Activated T-cell treated with anti-CD3 and anti-CD28 coated beads, Interleukin-2, amount 50 U/mL, for 48 hours (primary cell): Measurements from ENCODE around the gene AIFM1.
A peak's percentile ranks its signal among the peaks of the same experiment; 100 is the strongest.

Experiments used
- DNase-seq, 2 experiments: peaks; one replicate each; pipeline ENCODE4 v3.0.0-alpha.2; 2020

AIFM1 gene

DNA sequence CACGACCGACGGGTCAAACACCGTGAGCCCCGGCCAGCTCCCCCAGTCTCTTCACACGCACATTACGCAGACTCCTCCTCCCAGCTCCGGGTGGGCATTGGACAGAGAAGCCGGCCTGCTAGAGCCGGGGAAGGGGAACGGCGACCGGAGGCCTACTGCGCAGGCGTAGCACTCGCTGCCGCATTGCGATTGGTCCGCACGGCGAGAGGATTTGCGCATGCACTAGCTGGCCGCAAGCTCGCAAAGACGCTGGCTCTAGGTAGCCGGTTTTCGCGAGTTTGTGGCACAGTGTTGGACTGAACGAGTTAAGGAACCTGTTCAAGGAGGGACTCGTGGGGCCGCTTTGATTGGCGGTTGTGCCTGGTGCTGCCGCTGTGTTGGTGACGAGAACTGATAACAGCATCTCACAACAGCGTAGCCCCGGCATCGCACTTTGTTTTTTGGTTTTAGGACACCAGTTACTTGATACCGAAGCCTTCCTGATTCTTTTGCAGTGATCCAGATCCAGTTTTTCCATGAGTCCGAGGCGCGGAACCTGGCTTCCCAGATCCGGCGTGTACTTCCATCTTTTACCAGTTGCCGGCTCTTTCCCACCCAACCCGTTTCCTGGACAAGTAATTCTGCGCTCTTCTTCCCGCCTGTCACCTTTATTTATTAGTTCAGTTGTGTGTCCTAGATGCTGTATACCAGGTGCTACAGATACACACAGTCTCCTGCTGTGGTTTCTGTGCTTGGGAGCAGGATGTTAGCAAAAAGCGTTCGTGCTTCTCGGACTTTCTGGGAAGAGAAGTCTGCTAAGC is at the start of gene AIFM1:
Gene AIFM1 (minus strand): TSS at position 139 of the 800 bp plus-strand sequence. CDS start 185 bp downstream, outside the sequence.
- peak; percentile 89 to 91 for DNase-seq

DNA sequence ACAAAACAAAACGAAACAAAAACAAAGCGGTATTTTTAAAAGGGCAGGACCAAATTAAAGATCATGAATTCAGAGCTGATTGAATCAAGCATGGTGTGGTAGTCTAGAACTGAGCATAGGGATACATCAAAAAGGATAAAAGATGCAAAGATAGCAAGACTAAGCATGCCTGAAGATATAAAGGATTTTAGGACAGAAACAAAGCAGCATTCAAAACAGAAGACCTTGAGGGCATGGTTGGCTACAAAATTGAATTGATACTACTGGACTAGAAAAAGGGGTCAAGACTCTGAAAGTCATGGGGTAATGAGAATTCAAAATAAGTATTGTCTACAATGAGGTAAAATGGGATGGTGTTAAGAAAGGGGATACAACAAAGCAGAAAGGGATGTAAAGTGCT is 47.7 kb upstream of the AIFM1 start:
- no peak for DNase-seq

GRCh38 chrX:130212371-130212770 is 46.7 kb upstream of the AIFM1 start:
- no peak for DNase-seq

DNA sequence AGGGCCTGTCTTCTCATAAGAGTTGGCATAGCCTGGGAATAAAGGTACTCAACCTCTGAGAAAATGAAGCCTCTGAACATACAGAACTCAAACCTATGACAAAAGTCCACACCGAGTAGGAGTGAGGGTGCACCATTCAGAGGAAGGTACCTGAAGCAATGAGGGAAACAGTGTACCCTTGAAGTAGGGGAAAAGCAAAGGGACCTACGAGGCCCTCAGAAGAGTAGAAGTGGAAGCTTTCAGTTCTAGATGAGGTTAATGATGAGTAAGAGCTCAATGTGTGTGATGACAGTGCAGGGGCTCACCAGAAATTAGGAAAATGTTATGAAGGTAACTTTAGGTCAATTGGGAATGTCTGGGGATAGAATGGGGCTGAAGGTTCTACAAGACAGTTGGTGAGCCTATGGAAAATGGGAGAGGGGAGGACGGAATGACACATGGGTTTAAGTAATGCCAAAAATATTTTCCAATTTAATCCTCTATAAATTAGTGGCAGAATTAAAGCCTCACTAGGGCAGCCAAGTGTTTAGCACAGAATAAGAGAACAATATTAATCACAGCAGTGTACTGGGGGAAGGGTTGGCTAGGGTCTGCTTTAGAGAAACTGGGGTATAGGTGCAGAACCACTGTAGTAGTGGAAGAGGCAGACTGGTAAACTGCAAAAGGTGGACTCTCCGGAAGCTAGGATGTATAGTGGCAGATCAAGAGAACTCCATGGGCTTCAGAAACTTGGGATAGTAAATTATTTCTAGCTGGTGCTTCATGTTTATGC is 46.0 kb upstream of the AIFM1 start:
- DNase-seq = no peak

- no peak for DNase-seq
Observed at GRCh38 chrX:130204647-130205046, 39.0 kb upstream of the AIFM1 start.

DNA sequence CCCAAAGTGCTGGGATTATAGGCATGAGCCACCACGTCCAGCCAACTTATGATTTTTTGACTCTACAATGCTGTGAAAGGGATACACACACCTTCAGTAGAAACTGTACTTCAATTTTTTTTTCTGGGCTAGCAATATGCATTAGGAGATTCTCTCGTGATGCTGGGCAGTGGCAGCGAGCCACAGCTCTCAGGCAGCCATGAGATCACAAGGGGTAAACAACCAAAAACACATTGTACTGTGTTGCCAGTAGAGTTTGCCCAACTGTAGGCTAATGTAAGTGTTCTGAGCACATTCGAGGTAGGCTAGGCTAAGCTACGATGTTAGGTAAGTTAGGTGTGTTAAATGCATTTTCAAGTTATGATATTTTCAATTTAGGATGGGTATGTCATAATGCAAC is 31.8 kb upstream of the AIFM1 start:
- DNase-seq = no peak

DNA sequence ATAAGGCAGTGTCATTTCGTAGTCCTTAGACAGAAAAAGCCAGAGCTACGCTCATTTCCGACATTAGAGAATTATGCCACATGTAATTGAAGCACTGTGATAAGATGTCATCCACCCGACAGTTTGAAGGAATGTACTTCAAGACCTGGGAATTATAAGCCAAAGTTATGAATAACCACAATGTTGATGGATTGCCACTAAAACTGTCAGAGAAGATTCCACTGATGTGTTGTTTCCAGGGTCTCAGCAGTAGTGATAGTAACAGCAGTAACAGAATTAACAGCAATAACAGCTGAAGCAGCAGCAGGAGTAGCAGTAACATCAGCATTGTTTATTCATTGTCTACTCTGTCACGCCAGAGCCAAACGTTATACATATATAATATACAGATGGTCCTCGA is 30.8 kb upstream of the AIFM1 start:
- DNase-seq = no peak

GRCh38 chrX:130190801-130191200 is 25.2 kb upstream of the AIFM1 start:
- DNase-seq = no peak

DNA sequence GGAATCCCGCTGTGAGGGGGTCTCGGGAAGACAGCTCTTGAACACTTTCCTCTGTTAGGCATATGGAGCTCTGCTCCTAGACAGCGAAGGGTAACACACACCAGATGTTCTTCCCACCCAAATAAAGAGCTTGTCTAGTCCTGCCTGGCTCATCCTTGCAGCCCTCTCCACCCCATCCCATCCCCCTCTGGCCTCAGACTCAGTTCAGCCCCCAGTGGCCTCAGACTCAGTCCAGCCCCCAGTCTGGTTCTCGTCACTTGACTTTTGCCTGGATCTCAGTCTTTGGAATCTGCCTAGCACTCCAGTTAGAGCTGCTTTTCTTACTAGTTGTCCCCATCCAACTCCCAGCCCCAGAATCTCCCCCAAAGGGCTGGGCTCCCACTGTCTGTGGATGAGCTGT is 21.0 kb upstream of the AIFM1 start:
- DNase-seq = no peak

DNA sequence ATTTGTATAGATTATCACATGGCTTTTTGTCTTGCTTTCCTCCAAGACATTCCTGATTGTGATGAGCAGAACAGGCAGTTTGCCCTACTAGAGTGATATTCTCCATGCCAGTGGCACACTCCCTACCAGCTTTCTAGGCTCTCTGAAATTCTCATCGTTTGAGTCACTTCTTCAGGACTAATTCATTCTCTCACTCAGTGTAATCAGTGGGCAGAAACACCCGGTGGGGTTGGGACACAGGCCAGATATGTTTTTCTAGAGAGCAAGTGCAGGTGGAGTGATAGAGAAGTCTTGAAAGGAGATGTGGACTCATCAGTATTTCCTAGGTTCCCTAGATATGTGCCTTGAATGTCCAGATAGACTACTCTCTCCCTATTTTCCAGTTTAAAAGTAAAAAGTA is 19.2 kb upstream of the AIFM1 start:
- DNase-seq = no peak

GRCh38 chrX:130184168-130184567 is 18.5 kb upstream of the AIFM1 start:
- no peak for DNase-seq

DNA sequence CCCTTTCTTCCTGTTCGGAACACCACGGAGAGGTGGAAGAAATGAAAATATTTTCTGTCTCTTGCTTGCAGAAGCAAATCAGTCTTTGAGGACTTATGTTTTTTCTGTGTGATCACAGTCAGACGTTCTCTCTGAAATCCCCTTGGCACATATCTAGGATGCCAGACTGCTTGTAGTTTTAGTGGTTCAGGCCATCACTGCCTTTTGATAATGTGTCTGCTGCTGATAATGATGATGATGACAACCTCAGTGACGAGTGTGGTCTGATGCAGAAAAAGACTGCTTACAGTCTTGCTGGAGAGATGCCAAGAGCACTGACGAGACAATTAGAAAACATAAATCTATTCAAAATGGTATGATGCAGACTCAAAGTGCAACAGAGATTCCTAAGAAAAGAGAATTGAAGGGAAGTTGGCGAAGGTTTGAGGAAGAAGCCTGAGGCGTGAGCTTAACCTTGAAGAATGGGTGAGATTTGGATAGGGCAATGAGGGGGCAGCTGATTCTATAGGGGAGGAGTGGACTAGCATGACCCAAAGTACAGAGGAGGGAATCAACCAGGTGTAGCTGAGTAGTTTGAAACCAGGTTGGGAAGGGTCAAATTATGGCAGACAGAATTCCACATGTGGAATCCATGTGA is 14.1 kb upstream of the AIFM1 start:
- no peak for DNase-seq

- DNase-seq = no peak
Observed at GRCh38 chrX:130179170-130179569, 13.5 kb upstream of the AIFM1 start.

DNA sequence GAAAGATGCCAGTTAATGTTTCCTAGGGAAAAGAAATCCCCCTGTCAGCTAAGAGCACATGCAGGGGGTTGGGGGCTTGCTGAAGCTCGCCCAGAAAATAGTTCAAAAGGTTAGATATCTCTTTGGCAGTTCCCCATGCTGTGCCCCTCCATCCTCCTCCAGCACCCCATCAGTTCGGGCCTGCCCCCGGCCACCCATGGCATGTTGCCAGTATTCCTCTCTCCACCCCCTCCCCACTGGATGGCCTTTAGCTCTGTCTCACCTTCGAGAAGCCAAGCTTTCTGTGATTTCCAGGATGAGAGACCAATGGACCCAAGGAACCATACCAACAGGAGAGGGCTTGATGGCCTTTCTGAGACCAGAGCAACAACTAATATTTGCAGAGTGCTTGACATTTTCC is 11.3 kb upstream of the AIFM1 start:
- no peak for DNase-seq

- no peak for DNase-seq
Observed at GRCh38 chrX:130176354-130176776, 10.7 kb upstream of the AIFM1 start.

GRCh38 chrX:130174937-130175336 is 9.3 kb upstream of the AIFM1 start:
- DNase-seq = no peak

GRCh38 chrX:130174045-130174704 is 8.5 kb upstream of the AIFM1 start:
- DNase-seq = no peak

DNA sequence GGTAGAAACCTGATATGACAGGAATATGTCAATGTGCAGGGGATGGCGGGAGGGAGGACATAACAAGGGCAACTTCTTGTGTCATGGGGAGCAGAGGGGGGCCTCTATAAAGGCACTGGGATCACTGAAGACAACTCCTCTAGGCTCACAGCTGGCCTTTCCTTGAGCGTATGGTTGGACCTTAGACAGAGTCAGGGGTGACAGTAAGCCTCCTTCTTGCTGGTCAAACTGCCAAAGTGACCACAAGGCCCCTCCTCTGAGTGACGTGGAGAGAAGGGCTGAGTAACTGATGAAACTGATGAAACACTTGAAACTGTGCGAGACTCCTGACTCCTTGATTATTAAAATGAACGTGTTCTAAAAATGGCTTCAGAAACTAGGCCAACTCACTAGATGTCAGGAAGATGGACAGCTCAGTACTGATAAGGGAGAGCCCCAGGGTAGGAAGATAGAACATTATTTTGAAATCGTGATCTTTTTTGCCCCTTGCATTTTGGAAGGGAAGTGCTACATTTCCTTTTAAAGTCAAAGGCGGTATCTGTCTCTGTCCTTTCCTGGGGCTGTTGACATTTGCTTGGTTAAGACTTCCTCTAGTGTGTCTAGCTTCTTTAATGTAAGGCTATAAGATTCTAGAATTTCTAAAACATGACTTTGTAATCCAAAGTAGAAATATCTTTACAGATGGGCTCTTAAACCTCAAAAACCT is 7.7 kb upstream of the AIFM1 start:
- peak; percentile 60 to 64 for DNase-seq

DNA sequence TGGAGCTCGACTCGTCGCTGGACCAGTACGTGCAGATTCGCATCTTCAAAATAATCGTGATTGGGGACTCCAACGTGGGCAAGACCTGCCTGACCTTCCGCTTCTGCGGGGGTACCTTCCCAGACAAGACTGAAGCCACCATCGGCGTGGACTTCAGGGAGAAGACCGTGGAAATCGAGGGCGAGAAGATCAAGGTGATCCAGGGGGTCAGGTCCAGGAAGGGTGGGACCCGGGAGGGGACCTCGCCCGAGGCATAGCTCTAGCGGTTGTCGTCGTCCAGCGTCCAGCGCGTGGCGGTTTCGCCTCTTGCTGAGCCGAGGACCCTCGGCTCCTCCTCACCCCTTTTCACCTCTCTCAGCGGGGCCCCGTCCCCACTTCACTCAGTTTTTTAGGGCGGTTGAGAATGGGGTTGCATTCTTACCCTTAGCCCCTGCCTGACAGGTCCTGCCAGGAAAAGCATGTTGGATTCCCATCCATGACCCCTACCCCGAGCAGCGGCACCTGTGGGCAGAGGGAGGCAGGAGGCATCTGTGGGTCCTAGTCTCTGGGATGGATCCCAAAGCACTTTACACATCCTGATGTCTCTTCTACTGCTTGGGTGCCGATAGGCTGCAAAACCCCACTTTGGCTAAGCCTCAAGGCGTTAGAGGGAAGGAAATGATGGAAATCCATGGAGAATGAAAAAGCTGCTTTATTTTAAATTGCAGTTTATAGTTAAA is 6.6 kb upstream of the AIFM1 start:
- DNase-seq = peak in 1 of 2 experiments; percentile 36

DNA sequence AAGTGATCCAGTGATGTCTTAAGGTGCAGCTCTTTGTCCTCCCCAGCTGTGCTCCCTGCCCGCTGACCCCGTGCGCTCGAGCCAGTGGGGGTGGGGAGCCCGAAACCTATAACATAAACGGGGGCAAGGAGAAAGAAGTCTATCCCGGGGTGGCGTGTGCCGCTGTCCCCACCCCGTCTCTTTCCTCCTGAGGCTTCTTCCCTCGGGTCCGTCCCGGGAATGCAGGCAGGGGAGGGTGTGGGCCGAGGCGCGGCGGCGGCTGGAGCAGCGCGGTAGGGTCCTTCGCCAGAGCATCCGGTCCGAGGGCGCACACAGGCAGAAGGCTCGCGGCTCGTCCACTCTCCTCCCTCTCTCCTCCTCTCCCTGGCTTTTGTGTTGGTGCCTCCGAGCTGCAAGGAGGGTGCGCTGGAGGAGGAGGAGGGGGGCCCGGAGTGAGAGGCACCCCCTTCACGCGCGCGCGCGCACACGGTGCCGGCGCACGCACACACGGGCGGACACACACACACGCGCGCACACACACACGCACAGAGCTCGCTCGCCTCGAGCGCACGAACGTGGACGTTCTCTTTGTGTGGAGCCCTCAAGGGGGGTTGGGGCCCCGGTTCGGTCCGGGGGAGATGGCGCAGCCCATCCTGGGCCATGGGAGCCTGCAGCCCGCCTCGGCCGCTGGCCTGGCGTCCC is 5.9 kb upstream of the AIFM1 start, which contains the start of gene RAB33A:
Gene RAB33A (plus strand): TSS at position 517 of the 681 bp plus-strand sequence. CDS start 101 bp downstream, at position 618.
- DNase-seq = peak; percentile 48 to 55
